Smooth muscle cell of the pulmonary artery (primary cell): Measurements from ENCODE around the gene SPTB. TPM values are rescaled to one million over a fixed set of nuclear protein-coding genes. Genes with fewer than 3 reads are reported as not detected.

Experiments used
- total RNA-seq: library from RNA; depleted of rRNA; stranded (reverse); fragments of >200 nt; gene quantifications from 2 replicates; pipeline ENCODE4 v1.2.3, GENCODE V29; 2014

Gene SPTB
- 0.13 TPM in 1 of 2 replicates, not detected in the other for total RNA-seq

GRCh38 chr14:64879635-64880220 lies at the start of gene SPTB:
Gene SPTB (minus strand): TSS chr14:64879907. CDS start chr14:64823094, 56,813 bp downstream.

GRCh38 chr14:64914237-64915028 lies 34.7 kb upstream of the SPTB start, which contains the start of gene CHURC1:
Gene CHURC1 (plus strand): TSS chr14:64914455. CDS start chr14:64914496, 41 bp downstream.

GRCh38 chr14:64704143-64704742 lies 175.5 kb downstream of the SPTB start, which contains the start of gene PLEKHG3:
Gene PLEKHG3 (plus strand): TSS chr14:64704424. CDS start chr14:64727632, 23,208 bp downstream.

Other genes starting within 250 kb of the SPTB start
- 9.6 and 13.5 TPM in 2 replicates for gene PLEKHG3, start 175.5 kb downstream of the SPTB start, total RNA-seq
- gene CHURC1, start 34.5 kb upstream of the SPTB start, total RNA-seq = 39.0 and 54.7 TPM in 2 replicates
- gene GPX2, start 62.8 kb upstream of the SPTB start, total RNA-seq = not detected in 2 replicates
- gene RAB15, start 92.4 kb upstream of the SPTB start, total RNA-seq = 3.8 and 5.2 TPM in 2 replicates
- 15.3 and 20.5 TPM in 2 replicates for gene FNTB, start 107.0 kb upstream of the SPTB start, total RNA-seq
- 41.4 and 46.4 TPM in 2 replicates for gene MAX, start 222.6 kb upstream of the SPTB start, total RNA-seq